Effector memory CD8-positive, alpha-beta T cell (primary cell): ENCODE data around the gene SLC38A10.

Experiments used
- ATAC-seq: fragments of 150-1000 bp; cut with Tn5 transposase; replicated peaks from 2 replicates; pipeline ENCODE4 v1.10.0; 2021; ENCODE audit warnings: mild to moderate bottlenecking, moderate library complexity
- DNase-seq, 3 experiments: peaks; one replicate each; pipeline ENCODE4 v3.0.0; 2021
- H3K27ac Mint-ChIP-seq, 2 donors: one replicate each; pipeline ENCODE4 v1.8.0; 2022; ENCODE audit warnings: mild to moderate bottlenecking in 2 of 2, mixed read lengths in 2 of 2, moderate library complexity in 2 of 2
- H3K27me3 Mint-ChIP-seq, 2 donors: one replicate each; pipeline ENCODE4 v1.8.0; 2022; ENCODE audit warnings: mixed read lengths in 2 of 2
- H3K36me3 Mint-ChIP-seq: one replicate; pipeline ENCODE4 v1.8.0; 2022; ENCODE audit warnings: mild to moderate bottlenecking, moderate library complexity, mixed read lengths; ENCODE audit not compliant: insufficient read depth
- H3K4me1 Mint-ChIP-seq, 2 donors: one replicate each; pipeline ENCODE4 v1.8.0; 2022; ENCODE audit warnings: low read depth in 2 of 2, mixed read lengths in 2 of 2
- H3K4me3 Mint-ChIP-seq, 2 donors: one replicate each; pipeline ENCODE4 v1.8.0; 2022; ENCODE audit warnings: mild to moderate bottlenecking in 2 of 2, mixed read lengths in 2 of 2, moderate library complexity in 2 of 2
- H3K9me3 Mint-ChIP-seq, 2 donors: one replicate each; pipeline ENCODE4 v1.8.0; 2022; ENCODE audit warnings: mixed read lengths in 2 of 2

Gene SLC38A10

DNA sequence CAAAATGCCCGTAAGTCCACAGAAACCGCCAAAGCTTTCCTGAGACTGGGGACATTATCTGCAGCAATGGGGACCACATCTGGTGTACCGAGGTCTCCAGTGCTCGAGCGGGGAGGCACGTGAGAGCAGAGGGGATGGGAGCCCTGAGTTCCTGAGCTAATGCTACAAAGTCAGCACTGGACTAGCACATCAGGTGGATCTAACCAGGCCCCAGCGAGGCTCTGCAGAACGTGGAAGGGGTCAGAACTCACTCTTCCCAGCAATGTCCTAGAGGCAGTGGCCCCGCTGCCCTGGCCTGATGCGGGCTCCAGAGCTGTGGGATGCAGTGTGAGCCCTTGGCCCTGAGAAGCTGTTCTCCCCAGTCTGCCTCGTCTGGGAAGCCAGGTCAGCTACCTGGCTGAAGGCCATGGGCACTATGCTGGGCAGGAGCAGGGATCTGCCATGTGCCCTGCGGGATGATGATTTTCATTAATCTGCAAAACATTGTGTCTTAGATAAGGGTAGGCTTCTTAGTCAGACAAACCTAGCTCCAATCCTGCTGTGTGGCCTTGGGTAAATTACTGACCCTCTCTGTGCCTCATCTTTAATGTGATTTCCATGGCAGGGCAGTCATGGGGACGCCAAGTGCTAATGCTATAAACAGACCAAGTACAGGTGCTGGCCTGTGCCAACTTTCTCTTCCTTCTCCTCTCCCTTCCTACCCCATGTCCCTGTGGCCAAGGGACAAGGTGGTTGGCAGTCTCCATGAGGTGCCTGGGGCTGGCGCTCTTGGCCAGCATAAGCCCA is 40.1 kb upstream of the SLC38A10 start:
- Mint-ChIP-seq H3K4me3 (no peak overlapping the region), H3K9me3 (no peaks in the 10 kb centered on the region), H3K36me3 (no peaks in the 10 kb centered on the region), H3K4me1 (no peaks in the 10 kb centered on the region), H3K27ac (no peak overlapping the region), H3K27me3 (peaks cover 53 to 88% of the 10 kb centered on the region in 2 donors)
- DNase-seq (no peak), ATAC-seq (no peak)

DNA sequence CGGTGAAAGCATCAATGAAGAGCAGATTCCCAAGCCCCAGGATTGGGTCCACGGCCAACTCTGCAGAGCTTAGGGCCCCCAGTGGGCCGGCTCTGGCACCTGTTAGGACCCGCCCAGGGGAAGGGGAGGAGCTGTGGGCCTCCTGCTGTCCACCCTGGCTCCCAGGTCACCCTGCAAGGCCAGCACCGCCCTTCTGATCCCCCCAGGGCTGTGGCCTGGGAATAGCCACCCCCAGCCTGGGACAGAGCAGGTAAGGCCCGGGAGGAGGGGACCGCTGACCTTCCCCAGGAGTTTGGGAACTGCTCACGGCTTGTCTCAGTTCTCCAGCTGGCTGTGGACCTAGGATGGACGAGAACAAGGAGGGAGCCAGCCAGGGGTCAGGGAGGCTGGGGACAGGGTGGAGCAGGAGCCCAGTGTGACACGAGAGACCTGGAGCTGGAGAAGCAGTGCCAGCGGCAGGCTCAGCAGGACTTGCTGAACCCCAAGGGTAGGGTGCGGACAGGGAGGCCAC is 39.3 kb upstream of the SLC38A10 start:
- no peak for DNase-seq
- Mint-ChIP-seq H3K9me3 (no peaks in the 10 kb centered on the region), H3K4me3 (no peak overlapping the region), H3K4me1 (peaks cover 0 to 4% of the 10 kb centered on the region in 2 donors), H3K36me3 (no peaks in the 10 kb centered on the region), H3K27me3 (peaks cover 53 to 85% of the 10 kb centered on the region in 2 donors), H3K27ac (no peak overlapping the region)
- no peak for ATAC-seq

DNA sequence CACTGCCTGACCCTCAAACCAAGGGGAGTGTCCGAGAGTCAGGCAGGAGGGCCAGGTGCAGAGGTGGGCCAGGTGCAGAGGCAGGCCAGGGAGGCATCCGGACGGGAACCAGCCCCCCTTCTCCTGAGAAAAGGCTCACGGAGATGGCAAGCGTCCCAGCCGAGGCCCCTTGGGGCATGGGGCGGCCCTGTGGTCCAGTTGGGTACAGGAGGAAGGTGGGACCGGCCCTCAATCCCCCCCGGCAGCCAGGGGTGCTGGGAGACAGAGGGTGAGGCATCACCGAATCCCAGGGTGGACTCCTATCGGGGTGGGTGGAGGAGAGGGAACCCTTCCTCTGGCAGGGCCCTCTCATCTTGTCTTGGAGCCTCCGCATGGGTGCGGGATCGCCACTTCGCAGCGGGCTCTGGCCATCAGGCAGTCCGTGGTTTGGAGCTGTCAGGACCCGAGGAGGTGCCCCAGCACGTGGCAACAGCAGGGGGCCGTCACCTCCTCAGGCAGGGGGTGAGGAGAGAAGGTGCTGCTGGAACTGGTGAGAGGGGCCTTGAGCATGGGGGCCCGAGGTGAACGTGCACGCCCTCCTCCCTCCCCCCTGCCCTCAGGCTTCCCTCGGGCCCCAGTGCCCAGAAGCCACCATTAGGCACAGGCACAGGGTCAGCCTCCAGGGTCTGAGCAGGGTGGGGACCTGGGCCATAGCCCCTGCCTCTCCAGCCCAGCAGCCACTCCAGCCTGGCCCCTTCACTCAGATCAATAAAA is 38.7 kb upstream of the SLC38A10 start:
- no peak overlapping the region for H3K27ac Mint-ChIP-seq
- H3K9me3 Mint-ChIP-seq, result no peaks in the 10 kb centered on the region
- no peak for DNase-seq
- H3K4me1 Mint-ChIP-seq, result peaks cover 0 to 5% of the 10 kb centered on the region in 2 donors
- no peaks in the 10 kb centered on the region for H3K36me3 Mint-ChIP-seq
- no peak overlapping the region for H3K4me3 Mint-ChIP-seq
- ATAC-seq, result no peak
- peaks cover 46 to 78% of the 10 kb centered on the region in 2 donors for H3K27me3 Mint-ChIP-seq

DNA sequence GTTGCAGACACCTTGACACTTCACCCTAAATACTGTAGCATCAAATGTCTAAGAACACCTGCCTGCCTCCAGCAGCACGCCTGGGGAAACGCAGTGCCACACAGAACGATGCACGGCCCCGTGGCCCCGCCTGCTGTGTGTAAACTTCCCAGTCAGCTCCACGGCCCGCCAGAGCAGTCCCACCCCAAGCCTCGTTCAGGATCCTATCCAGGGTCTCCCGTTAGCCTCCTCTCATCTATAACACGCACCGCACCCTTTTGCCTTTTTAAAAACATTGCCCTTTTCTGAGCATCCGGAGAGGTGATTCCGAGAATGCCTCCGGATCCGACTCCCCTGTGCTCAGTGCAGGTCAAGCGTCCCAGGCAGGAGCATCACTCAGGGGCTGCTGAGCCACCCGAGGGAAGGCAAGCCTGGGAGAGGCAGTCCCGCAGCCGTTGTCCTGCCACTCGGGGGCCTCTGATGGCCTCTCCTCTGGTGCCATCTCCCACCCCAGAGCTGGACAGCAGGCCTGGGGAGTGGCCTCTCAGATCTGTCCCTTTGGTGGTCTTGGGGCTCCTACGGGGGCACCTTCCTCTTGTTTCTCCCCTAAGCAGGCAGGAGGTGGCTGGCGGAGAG is 37.9 kb upstream of the SLC38A10 start:
- DNase-seq, result no peak
- Mint-ChIP-seq H3K27me3 (peaks cover 38 to 78% of the 10 kb centered on the region in 2 donors), H3K4me1 (peaks cover 0 to 5% of the 10 kb centered on the region in 2 donors), H3K9me3 (no peaks in the 10 kb centered on the region), H3K36me3 (no peaks in the 10 kb centered on the region), H3K27ac (no peak overlapping the region), H3K4me3 (no peak overlapping the region)
- no peak for ATAC-seq

DNA sequence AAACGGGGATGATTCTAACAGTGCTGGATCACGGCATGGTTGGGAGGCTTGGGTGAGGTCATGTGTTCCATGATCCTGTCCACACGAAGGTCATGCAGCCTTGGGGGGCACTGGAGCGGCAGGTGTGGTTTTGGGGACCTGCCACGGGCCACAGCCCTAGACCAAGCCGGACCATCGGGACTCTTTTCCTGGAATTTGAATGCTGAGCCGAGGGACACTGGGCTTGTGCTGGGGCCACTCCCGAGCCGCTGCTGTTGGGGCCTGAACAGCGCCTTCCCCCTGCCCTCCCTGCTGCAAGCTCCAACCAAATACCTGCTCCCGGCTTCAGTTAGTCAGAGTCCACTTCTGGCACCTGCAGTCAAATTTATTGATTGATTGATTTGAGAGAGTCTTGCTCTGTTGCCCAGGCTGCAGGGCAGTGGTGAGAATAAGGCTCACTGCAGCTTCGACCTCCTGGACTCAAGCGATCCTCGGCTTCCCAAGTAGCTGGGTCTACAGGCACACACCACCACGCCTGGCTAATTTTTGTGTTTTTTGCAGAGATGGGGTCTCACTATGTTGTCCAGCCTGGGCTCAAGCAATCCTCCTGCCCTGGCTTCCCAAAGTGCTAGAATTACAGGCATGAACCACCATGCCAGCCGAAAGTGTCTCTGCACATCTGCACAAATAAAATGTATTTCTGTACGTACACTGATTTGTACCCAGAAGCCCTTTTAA is 37.2 kb upstream of the SLC38A10 start:
- no peaks in the 10 kb centered on the region for H3K9me3 Mint-ChIP-seq
- H3K27me3 Mint-ChIP-seq, result peaks cover 36 to 77% of the 10 kb centered on the region in 2 donors
- no peak for DNase-seq
- H3K4me1 Mint-ChIP-seq, result peaks cover 0 to 5% of the 10 kb centered on the region in 2 donors
- no peak overlapping the region for H3K4me3 Mint-ChIP-seq
- no peak for ATAC-seq
- H3K36me3 Mint-ChIP-seq, result no peaks in the 10 kb centered on the region
- no peak overlapping the region for H3K27ac Mint-ChIP-seq

DNA sequence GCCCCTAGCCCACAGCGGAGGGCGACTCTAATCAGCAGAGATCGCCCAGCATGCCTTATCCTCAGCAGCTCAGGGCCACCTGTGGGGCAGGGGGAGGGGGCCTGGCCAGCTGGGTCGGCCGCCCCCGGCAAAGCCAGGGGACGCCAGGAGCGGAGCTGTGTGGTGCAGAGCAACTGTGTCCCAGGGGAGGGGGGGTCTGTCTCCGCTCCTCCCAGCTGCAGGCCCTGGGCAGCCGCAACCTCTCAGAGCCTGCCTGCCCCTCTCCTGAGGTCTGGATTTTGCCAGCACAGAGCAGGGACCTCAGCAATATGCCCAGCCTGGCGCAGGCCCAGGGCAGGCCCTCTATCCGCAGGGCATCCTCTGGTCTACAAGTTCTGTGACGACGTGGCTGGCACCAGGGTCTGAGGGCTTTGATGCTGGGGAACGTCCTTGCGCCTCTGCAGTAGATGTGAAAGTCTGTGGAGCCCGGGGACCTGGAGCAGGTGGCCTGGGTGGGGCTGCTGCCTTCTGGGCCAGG is 36.5 kb upstream of the SLC38A10 start:
- Mint-ChIP-seq H3K27ac (no peak overlapping the region), H3K4me3 (no peak overlapping the region), H3K36me3 (no peaks in the 10 kb centered on the region), H3K9me3 (no peaks in the 10 kb centered on the region), H3K4me1 (peaks cover 0 to 5% of the 10 kb centered on the region in 2 donors), H3K27me3 (peaks cover 35 to 77% of the 10 kb centered on the region in 2 donors)
- ATAC-seq, result no peak
- DNase-seq, result no peak

DNA sequence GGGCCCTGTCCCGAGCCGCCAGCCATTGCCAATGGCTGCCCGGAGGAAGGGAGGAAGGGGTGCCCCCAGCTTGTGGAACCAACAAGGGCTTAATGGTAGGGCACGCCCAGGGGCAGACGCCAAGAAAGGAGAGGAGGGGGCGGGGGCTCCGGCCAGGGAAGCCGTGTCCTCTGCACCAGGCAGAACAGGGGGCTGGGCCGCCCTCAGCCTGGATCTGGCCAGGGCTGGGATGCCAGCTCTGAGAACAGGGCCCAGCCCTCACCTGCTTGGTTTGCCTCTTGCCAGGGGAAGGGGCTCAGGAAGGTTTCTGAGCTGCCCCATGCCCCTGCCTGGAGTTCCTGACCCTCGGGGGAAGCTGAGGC is 35.8 kb upstream of the SLC38A10 start:
- Mint-ChIP-seq H3K27ac (no peak overlapping the region), H3K4me1 (peaks cover 0 to 5% of the 10 kb centered on the region in 2 donors), H3K27me3 (peaks cover 28 to 70% of the 10 kb centered on the region in 2 donors), H3K4me3 (no peak overlapping the region), H3K9me3 (no peaks in the 10 kb centered on the region), H3K36me3 (no peaks in the 10 kb centered on the region)
- no peak for ATAC-seq
- DNase-seq, result no peak

DNA sequence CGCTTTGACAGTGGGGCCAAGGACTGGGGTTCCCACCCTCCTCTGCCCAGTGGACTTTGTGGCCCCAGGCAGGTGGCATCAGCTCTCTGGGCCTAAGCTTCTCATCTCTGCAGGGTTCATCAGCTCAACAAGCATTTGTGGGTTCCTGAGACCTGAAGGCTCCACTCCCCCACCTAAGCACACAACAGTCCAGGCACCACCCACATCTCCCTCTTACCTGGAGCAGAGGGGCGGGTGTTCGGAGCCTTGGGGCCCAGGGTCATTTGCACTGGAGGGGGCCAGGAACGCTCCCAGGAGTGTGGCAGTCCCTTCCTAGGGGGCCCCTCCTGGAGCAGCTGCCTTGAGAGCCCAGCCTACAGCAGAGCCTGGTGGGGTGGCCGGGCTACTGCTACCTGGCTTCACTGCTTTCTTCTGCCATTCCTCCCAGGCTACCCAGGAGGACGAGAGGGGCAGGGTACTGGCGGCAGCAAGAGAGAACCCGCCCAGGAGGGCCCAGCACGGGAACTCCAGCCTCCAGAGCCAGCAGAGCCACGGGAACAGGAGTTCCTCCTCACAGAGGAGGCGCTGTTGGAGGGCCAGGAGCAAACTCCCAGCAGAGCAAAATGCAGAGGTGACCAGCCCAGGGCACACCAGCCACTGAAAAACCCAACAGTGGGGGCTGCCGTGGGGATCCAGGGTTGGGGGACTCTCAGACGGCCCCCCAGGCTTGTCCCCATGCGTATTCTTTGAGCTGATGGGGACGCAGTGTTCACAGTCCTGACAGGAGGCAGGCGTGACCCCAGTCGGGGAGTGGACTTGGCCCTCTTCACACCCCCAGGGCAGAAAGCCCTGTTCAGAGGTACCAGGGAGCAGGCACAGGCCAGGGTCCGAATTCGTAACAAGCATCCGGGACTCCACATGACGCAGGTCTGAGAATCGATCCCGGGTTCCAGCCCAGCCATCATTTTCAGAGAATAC is 35.1 kb upstream of the SLC38A10 start:
- ATAC-seq, result no peak
- Mint-ChIP-seq H3K36me3 (no peaks in the 10 kb centered on the region), H3K27me3 (peaks cover 24 to 64% of the 10 kb centered on the region in 2 donors), H3K4me1 (peaks cover 0 to 5% of the 10 kb centered on the region in 2 donors), H3K4me3 (peak overlapping the region in 1 of 2 donors; percentile 21), H3K9me3 (no peaks in the 10 kb centered on the region), H3K27ac (no peak overlapping the region)
- no peak for DNase-seq

DNA sequence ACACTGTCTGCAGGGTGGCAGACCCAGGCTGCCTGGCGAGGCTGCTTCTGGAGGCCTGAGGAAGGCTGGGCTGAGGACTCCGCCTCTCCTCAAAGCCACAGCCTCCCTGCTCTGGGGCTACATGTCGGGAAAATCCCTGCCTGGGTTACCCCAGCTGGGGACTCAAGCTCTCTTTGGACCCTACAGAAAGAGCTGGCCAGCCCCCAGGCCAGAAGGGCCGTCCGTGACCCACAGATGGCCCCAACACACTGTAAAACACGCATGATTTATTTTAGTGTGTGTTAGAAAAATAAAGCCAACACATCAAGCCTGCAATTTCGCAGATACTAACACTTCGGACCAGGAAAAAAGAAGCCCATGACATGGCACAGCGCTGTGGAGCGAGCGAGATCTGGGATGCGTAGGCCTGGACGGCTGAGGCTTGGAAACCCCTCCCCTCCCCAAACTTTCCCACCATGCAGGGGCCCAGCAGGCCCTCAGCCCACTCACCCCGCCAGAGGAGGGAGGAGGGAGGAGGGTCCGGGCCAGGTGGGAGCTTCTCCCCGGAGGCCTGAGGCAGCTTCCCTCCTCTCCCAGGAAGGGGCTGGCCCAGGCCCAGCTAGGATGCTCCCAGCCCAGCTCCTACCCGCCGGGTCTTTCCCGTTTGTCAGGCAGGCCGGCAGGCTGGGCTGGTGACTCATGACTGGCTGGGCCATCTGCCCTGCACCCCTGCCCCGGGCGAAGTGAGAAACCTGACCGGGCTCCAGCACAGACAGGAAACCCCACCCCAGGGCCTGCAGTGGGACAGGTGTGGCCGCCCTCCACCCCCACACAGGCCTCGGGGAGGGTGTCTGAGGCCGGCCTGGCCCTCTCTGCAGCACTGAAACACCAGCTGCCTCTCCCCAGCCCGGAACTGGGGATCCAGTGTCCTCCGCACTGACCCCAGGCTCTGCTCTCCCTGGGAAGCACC is 34.1 kb upstream of the SLC38A10 start:
- peak overlapping the region in 1 of 2 donors; percentile 21 for H3K4me3 Mint-ChIP-seq
- H3K9me3 Mint-ChIP-seq, result no peaks in the 10 kb centered on the region
- no peaks in the 10 kb centered on the region for H3K36me3 Mint-ChIP-seq
- no peak for DNase-seq
- no peak overlapping the region for H3K27ac Mint-ChIP-seq
- H3K4me1 Mint-ChIP-seq, result peaks cover 0 to 5% of the 10 kb centered on the region in 2 donors
- H3K27me3 Mint-ChIP-seq, result peaks cover 22 to 55% of the 10 kb centered on the region in 2 donors
- ATAC-seq, result peak; percentile 33

DNA sequence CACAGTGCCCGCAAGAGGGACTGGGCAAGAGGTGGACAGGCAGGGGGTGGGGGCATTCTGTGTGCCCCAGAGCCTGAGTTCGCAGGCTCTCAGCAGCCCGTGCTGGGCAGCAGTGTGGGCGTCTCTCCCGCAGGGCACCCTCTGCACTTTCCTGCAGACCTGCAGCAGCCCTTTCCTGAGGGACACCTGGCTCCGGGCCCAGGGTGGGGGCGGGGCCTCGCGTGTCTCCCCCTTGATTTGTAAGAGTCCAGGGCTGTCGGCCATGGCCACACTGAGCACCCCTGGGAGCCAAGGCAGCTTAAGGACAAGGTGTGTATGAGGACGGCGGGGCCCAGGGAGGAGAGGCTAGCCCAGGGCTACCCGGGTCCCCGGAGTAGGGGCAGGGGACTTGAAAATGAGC is 33.4 kb upstream of the SLC38A10 start:
- ATAC-seq, result no peak

DNA sequence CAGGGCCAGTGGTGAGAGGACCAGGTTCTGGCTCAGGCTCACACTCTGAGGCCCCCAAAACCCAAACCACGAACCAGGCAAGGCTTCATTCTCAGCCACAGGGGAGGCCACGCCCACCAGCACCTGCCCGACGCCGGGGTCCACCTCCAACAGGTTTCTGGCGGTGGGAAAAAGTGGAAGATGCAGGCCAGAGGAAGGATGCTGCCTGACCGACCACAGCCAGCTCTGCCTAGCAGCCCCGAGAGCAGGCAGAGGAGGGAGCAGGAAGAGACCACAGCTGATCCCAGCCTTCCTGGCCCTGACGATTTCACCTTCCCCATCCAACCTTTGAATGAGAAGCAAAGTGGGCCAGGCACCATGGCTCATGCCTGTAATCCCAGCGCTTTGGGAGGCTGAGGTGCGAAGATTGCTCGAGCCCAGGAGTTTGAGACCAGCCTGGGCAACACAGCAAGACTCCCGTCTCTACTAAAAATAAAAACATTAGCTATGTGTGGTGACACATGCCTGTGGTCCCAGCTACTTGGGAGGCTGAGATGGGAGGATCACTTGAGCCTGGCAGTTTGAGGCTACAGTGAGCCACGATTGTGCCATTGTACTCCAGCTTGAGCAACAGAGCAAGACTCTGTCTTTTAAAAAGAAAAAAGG is 30.7 kb upstream of the SLC38A10 start:
- Mint-ChIP-seq H3K27ac (no peak overlapping the region), H3K4me1 (peaks cover 0 to 5% of the 10 kb centered on the region in 2 donors), H3K27me3 (peaks cover under 1 to 30% of the 10 kb centered on the region in 2 donors), H3K9me3 (no peaks in the 10 kb centered on the region), H3K4me3 (no peak overlapping the region), H3K36me3 (peaks cover 3% of the 10 kb centered on the region)
- DNase-seq, result no peak
- no peak for ATAC-seq

More for the DNA sequence above, 33.4 kb upstream of the SLC38A10 start:
- Mint-ChIP-seq H3K4me1 (peaks cover 0 to 5% of the 10 kb centered on the region in 2 donors), H3K9me3 (no peaks in the 10 kb centered on the region), H3K27ac (no peak overlapping the region), H3K27me3 (peaks cover 16 to 48% of the 10 kb centered on the region in 2 donors), H3K36me3 (no peaks in the 10 kb centered on the region), H3K4me3 (no peak overlapping the region)
- DNase-seq, result no peak
